NCI-H2029 treated with DMSO at 0.1 percent for 48 hours (cell line): ENCODE results near the gene TRIM65.

Experiments used
- DNase-seq: peaks from one replicate; lab custom pipeline; 2025; lab: John Stamatoyannopoulos, UW

Gene TRIM65, protein sequence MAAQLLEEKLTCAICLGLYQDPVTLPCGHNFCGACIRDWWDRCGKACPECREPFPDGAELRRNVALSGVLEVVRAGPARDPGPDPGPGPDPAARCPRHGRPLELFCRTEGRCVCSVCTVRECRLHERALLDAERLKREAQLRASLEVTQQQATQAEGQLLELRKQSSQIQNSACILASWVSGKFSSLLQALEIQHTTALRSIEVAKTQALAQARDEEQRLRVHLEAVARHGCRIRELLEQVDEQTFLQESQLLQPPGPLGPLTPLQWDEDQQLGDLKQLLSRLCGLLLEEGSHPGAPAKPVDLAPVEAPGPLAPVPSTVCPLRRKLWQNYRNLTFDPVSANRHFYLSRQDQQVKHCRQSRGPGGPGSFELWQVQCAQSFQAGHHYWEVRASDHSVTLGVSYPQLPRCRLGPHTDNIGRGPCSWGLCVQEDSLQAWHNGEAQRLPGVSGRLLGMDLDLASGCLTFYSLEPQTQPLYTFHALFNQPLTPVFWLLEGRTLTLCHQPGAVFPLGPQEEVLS

DNA sequence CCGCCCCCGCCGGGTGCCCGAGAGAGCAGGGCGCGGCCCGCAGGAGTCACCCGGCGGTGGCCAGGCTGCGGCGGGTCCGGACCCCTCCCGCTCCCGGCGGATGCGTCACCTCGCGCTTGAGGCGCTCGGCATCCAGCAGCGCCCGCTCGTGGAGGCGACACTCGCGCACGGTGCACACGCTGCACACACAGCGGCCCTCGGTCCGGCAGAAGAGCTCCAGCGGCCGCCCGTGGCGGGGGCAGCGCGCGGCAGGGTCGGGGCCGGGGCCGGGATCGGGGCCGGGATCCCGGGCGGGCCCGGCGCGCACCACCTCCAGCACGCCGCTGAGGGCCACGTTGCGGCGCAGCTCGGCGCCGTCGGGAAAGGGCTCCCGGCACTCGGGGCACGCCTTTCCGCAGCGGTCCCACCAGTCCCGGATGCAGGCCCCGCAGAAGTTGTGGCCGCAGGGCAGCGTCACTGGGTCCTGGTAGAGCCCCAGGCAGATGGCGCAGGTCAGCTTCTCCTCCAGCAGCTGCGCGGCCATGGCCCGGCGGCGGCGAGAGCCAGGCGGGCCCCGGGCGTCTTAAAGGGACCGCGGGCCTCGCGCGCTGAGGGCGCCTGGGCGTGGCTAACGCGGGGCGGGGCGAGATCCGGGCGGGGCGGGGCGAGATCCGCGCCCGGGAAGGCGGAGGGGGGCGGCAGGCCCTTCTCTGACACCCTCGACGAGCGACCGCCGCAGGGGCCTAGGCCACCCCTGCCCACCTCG lies at the start of gene TRIM65:
Gene TRIM65, minus strand, starts transcription at position 537 of the 745 bp plus-strand sequence. Its CDS starts 14 bp downstream, at position 523.
- no peak for DNase-seq

DNA sequence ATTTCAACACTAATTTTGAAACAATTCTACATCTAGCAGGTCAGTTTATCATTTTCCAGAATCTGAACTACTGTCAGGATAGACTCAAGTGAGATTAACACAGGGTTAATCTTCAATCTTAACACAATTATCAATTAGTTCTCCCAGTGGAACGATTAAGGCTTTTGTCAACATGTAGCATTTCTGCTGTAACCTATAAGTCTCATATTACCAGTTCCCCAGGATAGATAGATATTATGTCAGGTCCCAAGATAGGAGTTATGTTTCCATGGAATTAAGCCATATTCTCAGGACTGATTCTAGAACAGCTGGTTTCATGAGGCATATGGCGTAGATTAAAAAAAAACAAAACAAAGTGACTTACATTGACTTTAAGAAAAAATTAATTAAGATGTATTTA lies 48.5 kb upstream of the TRIM65 start:
- DNase-seq = no peak

DNA sequence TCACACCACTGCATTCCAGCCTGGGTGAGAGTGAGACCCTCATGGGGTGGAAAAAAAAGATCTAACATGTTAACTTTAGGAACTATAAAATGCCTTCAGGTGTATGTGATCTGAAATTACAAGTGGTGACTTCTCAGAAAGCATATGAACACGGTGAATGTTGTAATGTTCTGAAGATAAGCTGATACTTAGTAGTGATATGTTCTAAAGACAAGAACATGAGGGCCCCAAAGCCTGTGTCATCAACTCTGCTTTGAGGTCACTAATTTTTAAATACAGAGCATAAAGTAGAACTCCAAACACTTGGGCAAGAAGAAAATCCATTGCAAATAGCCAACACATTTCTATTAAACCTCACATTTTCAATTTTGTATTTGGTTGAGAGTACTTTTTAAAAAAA lies 46.7 kb upstream of the TRIM65 start:
- DNase-seq = no peak

DNA sequence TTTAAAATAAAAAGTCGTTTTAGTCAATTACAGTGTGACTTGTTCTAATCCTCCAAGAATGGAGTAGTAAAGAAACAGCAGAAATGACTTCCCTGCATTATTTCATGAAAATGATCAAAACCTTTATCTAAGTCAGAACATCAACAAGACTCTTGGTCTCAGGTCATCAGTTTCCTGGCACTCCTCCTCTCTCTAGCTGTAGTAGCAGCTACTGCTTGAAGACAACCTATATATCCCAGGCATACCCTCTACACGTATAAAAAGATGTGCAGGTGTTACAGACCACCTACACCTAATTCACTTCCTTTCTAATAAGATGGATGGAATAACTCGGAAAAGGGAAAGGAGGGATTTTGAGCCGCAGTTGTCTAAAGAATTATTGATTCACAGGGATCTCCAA lies 45.7 kb upstream of the TRIM65 start:
- DNase-seq = no peak

DNA sequence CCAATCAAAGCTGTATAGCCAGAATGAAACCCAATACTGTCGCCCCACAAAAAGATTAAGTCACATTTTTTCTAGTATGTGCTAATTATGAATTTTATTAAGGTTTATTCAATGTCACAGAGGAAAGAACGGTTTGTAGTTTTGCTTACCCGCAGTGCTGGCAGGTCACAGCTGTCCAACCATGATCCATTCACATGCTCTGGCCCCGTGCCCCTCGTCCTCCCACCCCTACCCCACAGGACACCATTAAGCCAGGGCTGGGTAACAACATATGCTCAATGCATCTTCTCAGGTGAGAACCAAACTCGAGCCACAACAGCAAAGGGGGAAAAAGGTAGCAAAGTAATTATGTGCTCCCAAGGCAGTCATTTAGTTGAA lies 44.7 kb upstream of the TRIM65 start:
- DNase-seq = no peak

DNA sequence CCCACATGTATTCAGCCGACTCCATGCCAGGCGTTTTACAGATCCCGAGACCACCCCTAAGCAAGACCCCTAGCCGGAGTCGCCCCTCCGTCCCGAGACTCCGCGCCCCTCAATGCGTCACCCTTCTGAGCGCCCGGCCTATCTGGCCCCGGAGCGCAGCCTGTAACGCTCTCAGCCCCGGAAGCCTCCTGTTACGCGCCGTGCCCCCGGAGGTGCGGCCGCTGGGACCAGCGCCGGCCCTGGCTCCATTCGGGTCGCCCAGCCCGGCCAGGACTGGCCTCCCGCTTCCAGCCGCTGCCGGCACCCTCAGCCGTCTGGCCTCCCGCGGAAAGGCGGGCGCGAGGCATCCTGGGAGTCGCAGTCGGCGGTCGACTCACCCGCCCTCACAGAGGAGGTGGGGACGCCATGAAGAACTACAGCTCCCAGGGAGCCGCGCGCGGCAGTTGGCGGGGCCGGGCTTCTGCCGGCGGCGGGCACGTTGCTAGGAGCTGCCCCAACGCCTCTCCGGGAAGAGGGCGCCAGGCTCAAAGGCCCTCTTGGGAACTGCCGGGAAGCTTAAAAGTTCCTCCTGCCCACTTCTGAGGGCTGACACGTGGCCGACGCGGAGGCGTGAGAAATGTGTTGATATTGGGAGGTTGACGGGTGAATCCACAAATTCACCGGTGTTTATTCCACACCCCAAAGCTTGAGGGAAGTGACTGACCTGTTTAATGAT lies 44.1 kb upstream of the TRIM65 start, which contains the start of gene FBF1:
Gene FBF1, minus strand, starts transcription at position 316 of the 715 bp plus-strand sequence. CDS start 2,893 bp downstream, outside the sequence.
- DNase-seq = peak; percentile 59

DNA sequence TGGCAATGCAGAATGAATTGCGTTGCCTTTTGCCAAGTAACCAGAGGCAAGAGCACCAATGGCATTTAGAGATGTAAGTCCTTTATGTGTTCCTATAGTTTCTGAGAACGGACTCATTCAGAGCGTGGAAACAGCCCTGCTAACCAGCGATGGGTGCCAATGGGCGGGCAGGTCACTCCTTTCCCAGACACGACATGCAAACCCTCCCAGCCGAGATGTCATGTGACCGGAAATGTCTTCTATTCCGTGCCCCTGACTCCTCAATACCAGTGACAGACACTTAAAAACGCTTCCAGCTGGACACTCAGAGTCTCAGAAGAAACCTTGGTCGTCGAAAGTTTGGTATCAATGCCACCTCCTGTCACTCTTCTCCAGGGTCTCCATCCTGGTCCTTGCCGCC lies 40.9 kb upstream of the TRIM65 start:
- peak; percentile 4 for DNase-seq

DNA sequence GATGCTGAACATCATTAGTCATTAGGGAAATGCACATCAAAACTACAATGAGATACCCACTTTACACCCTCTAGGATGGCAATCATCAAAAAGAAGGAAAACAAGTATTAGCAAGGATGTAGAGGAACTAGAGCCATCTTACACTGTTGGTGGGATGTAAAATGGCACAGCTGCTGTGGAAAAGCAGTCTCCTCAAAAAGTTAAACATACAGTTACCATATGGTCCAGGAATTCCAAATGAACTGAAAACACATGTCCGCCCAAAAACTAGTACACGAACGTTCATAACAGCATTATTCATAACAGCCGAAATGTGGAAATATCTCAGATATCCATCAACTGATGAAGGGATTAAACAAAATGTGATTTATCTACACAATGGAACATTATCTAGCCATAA lies 37.1 kb upstream of the TRIM65 start:
- DNase-seq = no peak

DNA sequence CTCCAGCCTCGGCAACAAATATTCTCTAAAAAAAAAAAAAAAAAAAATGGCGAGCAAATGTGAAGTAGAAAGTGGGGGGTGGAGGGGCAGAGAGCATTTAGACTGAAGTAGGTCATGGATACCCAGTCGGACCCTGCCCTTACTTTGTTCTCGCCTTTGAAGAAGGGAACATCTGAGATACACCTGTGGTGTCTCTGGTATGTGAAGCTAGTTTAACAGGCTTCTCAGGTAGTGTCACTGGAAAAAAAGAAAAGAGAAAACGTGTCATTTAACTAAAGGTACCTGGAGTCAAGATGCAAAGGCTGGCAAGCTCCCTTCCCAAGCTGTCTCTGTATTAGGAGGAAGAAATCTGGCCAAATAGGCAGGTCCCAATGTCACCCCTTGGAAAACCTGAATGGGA lies 36.1 kb upstream of the TRIM65 start:
- no peak for DNase-seq

DNA sequence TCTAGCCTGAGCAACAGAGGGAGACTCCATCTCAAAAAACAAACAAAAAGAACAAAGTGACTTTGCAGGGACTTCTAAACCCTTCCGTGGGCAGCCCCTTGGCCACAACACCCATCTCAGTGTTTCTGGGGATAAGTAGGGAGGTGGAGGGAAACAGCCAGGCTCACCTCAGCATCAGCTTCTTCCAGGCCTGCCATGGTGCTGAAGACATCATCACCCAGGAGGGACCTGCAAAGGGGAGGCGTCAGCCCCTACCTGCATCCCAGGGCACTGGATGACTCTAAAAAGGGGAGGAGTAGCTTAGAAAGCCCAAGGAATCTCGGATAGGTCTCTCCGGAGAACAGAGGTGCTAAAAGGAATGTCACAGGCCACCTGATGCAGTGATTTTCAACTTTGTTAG lies 34.3 kb upstream of the TRIM65 start:
- DNase-seq = no peak

DNA sequence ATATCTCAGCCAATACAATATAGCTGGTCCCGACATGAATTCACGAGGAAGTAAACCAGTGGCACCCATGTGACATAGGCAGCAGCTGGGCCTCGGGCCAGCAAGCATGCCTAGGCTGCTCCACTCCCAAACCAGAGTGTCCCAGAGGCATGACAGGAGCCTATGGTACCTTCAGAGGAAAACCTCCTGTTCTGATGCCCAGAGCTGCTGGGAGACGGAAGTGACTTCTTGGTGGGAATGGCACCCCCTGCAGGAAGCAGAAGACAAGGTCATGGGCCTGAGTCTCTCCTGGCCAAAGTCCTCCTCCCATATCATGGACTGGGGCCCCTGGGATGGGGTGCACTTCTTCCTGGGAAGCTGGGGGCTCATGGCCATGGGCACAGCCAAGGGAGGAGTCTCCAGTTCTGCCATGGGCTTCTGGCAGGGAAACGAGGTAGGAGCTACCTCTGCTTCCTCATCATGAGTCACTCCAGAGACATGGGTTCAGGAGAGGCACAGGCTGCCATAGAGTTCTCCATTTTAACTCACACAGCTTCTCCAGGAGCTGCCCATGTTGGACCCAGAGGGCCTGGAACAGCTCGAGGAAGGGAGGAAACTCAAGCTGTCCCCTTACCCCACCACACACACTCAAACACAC lies 30.7 kb upstream of the TRIM65 start:
- DNase-seq = no peak

DNA sequence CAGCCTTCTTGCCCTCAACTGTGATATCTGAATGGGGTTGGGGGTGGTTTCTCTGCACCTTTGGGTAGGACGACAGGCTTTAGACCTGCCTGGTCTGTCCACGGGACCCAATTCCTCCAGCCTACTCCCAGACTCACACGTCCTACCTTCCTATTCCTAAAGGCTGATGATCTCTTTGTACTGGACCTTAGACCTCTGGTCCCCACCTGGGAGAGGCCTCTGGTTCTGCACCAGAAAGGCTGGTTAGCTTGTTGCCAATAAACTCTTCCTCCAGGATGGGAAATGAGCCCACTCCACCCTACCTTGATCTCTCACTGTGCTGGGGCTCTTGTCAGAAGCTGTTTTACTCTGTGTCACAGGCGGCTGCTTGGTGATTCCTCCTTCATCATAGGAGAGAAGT lies 29.7 kb upstream of the TRIM65 start:
- no peak for DNase-seq

DNA sequence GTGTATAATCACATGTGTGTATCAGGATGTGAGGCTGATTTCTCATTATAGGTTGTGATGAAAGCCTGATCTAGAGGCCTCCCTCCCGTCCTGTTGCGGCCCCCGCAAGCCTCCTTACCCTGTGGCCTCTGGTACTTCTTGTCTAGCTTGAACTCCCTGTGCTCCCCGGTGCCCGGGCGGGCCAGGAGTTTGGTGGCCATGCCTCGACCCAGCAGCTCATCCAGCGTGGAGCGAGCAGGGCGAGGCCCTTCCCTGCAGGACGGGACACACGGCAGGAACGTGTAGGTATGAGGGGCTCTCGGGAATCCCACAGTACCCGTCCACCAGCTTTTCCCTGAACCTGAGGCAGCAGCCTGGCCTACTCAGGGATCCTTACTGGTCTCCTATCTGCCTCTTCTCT lies 29.2 kb upstream of the TRIM65 start:
- DNase-seq = no peak

DNA sequence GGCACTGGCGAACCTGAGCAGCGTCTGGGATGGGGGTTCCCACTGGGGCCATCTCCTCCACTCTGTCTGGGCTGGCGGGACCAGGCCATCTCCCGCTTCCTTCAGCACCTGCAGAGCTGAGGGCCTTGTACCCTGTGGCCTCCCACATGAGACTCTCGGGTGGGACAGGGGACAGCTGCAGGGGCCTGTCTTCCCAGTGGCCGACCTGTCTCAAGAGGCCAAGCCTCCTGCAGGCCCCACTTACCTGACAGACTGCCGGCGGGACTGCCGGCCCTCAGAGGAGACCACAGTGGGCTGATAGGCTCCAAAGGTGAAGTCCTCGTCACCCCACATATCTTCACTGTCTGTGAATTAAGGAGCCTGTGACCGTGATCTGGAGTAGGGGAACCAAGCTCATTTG lies 28.4 kb upstream of the TRIM65 start:
- no peak for DNase-seq

DNA sequence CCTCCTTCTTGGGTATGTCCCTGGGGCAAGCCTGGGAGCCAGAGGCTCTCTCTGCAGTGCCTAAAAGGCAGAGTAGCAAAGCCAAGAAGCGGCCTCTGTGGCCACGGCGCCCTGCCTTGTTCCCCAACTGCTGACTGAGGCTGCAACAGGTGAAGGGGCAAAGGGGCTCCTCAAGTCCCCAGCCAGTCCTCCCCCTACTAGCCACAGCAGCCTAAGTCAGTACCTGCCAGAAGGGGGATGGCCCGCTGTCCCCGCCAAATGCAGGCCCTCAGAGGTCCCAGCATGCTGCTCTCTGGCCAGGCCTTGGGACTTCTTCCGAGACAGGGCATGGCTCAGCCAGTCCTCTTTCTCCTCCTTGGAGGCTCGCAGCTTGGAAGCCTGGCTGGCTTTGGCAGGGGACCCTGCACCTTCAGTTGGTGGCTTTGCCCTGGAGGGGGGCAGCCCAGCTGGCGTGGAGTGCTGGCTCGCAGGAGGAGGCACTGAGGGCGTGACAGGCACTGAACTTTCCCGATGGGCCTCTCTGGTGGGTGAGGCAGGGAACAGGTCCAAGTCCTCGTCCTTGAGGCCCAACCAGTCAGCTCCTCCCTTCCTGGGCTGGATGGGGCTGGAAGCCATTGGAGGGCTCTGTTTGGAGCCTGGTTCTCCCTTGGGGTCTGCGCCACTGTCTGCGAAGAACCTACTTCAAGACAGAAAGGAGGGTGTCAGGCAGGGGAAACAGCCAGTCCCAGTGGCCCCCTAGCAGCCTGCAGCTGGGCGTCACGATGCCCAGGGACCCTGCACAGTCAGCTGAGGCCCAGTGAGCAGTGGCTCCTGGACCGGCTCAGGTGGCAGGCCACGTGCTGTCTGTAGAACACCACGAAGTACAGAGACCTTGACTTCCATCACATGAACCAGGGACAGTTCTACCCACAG lies 26.5 kb upstream of the TRIM65 start:
- DNase-seq = no peak

DNA sequence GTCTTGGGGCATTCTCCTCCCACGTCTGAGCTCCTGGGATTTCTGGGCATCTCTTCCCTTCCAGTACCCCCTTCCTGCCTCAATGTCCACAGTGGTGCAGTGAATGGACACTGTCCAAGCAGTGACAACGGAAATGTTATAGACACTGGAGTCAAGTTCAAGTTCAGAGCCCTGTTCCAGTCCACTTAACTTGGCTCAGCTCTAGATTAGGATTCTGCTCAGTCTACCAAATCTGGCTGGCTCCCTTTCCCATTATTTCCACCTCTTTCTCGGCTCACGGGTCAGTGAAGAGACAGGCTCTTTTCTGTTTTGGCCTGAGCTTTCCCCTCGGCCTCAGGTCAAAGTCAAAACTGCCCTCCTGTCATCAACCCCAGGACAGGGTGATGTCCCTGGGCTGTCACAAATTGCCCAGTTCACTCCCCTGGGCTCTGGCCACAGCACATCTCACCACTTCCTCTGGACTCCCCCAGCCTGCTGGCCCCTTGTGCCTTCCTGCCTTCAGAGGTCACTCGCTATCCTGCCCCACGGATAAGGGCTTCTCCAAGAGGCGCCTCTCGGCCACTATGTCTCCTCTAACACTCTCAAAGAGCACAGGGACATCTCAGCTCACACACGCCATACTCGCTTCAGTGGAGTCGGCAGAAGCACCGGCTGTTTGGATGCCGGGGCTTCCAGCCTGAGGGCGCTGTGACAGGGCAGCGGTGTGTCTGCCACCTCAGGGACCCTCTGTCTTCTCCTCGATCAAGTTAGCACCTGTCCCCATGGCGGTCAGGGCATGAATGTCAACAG lies 25.6 kb upstream of the TRIM65 start:
- no peak for DNase-seq

DNA sequence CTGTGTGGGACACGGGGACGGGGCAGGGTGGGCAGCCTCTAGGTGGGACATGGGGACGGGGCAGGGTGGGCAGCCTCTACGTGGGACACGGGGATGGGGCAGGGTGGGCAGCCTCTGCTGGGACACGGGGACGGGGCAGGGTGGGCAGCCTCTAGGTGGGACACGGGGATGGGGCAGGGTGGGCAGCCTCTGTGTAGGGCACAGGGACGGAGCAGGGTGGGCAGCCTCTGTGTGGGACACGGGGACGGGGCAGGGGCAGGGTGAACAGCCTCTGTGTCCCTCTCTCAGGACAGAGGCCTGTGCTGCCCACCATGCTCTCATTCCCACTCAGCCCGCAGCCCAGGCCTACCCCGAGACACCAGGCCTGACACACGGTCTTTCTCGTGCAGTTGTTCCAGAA lies 24.8 kb upstream of the TRIM65 start:
- no peak for DNase-seq

DNA sequence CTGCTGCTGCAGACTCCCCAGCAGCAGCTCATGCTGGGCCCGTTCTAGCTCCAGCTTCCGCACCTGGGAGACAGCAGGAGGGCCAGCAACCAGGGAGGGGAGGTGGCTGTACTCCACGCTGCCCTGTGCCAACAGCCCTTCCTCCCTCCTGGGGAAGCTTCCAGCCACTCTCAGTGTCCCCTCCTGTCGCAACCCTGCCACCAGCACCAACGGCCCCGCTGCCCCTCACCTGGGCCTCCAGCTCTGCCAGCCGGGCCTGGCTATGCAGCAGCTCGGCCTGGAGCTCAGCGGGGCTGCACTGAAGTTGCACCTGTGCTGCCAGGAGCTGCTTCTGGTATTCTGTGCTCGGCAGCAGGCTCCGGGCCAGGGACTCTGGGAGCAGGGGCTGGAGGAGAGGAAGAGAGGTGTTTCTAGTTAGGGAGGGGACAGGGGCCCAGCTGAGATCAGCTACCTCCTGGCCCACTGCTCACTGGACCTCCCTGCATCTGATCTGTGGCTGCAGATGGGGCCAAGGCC lies 23.4 kb upstream of the TRIM65 start:
- DNase-seq = no peak

DNA sequence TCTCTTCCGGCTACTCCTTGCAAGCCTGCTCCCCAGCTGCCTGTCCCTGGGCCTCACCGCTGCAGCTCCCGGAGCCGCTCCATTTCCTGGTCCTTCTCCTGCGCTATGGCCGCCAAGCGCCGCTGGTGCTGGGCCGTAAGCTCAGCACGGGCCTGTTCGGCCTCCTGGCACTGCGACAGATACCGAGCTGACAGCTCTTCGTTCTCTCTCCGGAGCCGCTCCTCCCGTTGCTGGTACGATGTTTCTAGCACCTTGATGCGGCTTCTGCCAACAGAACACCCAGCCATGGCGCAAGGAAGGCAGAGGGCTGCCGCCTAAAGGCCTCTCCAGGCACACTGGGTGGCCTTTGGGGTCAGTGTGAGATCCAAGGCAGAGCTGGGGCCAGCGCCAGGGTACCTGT lies 22.9 kb upstream of the TRIM65 start:
- DNase-seq = no peak

DNA sequence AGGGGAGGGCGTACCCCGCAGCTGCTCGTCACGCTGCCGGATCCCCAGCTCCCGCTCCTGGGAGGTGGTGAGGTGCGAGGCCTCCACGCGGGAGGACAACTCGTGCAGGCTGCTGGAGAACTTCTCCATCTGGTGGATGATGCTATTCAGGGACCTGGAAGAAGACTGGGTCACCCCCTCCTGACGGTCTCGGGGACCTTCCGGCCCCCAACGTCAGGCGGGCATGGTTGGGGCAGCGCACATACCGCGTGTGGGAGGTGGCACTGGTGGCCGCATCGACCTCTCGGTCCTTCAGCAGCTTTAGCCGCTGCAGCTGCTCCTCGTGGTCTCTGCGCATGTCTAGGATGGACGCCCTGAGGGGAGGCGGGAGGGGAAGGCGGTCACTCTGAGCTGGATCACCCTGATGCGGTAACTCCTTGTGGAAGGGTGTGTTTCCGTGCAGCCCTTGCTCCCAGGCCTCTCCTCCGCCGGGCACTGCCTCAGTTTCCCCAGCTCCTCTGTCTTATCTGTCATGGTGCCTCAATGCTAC lies 21.2 kb upstream of the TRIM65 start:
- DNase-seq = no peak
